Measurements from ENCODE around the gene CT45A2. TPM values are rescaled to one million over a fixed set of nuclear protein-coding genes. Genes with fewer than 3 reads are reported as not detected.
"Not testable (repeated sequence)": the region's sequence is repeated elsewhere in the genome, so short reads cannot be mapped to it uniquely, and the experiment has no call there.

The CT45A2 gene, protein sequence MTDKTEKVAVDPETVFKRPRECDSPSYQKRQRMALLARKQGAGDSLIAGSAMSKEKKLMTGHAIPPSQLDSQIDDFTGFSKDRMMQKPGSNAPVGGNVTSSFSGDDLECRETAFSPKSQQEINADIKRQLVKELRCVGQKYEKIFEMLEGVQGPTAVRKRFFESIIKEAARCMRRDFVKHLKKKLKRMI
- not detected for total RNA-seq

DNA sequence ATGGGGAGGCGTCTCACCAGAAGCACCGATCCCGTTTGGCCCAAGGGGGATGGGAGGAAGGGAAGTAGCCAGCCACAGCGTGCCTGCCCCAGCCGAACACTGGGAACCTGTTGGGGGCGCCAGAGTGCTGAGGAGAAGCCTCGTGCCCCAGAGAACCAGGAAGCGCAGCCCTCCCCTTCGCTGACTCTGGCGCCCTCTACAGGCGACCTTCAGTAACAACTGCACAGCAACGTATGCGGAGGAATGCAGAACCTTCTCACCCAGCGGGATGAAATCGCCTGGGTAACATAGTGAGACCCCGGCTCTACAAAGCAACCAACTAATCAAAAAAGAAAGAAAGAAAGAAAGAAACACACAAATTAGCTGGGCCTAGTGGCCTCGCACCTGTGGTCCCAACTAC lies at the start of gene CT45A2:
CT45A2 (minus strand) TSS at position 101 of the 400 bp plus-strand sequence. CDS start 3,747 bp downstream, outside the sequence.
- FAIRE-seq; DNase-seq (ENCODE audit: low spot score in 2 of 2): not testable (repeated sequence)

DNA sequence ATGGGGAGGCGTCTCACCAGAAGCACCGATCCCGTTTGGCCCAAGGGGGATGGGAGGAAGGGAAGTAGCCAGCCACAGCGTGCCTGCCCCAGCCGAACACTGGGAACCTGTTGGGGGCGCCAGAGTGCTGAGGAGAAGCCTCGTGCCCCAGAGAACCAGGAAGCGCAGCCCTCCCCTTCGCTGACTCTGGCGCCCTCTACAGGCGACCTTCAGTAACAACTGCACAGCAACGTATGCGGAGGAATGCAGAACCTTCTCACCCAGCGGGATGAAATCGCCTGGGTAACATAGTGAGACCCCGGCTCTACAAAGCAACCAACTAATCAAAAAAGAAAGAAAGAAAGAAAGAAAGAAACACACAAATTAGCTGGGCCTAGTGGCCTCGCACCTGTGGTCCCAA lies 34.6 kb upstream of the CT45A2 start, which contains the start of gene CT45A8:
CT45A8 (minus strand) TSS at position 101 of the 400 bp plus-strand sequence. CDS start 3,755 bp downstream, outside the sequence.
- DNase-seq (ENCODE audit: low spot score in 2 of 2); FAIRE-seq: not testable (repeated sequence)

DNA sequence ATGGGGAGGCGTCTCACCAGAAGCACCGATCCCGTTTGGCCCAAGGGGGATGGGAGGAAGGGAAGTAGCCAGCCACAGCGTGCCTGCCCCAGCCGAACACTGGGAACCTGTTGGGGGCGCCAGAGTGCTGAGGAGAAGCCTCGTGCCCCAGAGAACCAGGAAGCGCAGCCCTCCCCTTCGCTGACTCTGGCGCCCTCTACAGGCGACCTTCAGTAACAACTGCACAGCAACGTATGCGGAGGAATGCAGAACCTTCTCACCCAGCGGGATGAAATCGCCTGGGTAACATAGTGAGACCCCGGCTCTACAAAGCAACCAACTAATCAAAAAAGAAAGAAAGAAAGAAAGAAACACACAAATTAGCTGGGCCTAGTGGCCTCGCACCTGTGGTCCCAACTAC lies 17.4 kb upstream of the CT45A2 start, which contains the start of gene CT45A7:
CT45A7 (minus strand) TSS at position 101 of the 400 bp plus-strand sequence. CDS start 3,747 bp downstream, outside the sequence.
- not testable (repeated sequence) for FAIRE-seq; DNase-seq (ENCODE audit: low spot score in 2 of 2)

DNA sequence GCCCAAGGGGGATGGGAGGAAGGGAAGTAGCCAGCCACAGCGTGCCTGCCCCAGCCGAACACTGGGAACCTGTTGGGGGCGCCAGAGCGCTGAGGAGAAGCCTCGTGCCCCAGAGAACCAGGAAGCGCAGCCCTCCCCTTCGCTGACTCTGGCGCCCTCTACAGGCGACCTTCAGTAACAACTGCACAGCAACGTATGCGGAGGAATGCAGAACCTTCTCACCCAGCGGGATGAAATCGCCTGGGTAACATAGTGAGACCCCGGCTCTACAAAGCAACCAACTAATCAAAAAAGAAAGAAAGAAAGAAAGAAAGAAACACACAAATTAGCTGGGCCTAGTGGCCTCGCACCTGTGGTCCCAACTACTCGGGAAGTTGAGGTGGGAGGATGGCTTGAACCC lies 17.1 kb downstream of the CT45A2 start, which contains the start of gene CT45A6:
CT45A6 (minus strand) TSS at position 101 of the 400 bp plus-strand sequence. CDS start 3,794 bp downstream, outside the sequence.
- not testable (repeated sequence) for FAIRE-seq; DNase-seq (ENCODE audit: low spot score in 2 of 2)

DNA sequence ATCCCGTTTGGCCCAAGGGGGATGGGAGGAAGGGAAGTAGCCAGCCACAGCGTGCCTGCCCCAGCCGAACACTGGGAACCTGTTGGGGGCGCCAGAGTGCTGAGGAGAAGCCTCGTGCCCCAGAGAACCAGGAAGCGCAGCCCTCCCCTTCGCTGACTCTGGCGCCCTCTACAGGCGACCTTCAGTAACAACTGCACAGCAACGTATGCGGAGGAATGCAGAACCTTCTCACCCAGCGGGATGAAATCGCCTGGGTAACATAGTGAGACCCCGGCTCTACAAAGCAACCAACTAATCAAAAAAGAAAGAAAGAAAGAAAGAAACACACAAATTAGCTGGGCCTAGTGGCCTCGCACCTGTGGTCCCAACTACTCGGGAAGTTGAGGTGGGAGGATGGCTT lies 34.4 kb downstream of the CT45A2 start, which contains the start of gene CT45A5:
CT45A5 (minus strand) TSS at position 101 of the 400 bp plus-strand sequence. CDS start 3,774 bp downstream, outside the sequence.
- not testable (repeated sequence) for DNase-seq (ENCODE audit: low spot score in 2 of 2); FAIRE-seq

DNA sequence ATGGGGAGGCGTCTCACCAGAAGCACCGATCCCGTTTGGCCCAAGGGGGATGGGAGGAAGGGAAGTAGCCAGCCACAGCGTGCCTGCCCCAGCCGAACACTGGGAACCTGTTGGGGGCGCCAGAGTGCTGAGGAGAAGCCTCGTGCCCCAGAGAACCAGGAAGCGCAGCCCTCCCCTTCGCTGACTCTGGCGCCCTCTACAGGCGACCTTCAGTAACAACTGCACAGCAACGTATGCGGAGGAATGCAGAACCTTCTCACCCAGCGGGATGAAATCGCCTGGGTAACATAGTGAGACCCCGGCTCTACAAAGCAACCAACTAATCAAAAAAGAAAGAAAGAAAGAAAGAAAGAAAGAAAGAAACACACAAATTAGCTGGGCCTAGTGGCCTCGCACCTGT lies 51.7 kb downstream of the CT45A2 start, which contains the start of gene CT45A3:
CT45A3 (minus strand) TSS at position 101 of the 400 bp plus-strand sequence. CDS start 3,747 bp downstream, outside the sequence.
- not testable (repeated sequence) for DNase-seq (ENCODE audit: low spot score in 2 of 2); FAIRE-seq

Other genes starting within 250 kb of the CT45A2 start
- not detected for gene CT45A1, start 106.4 kb downstream of the CT45A2 start, total RNA-seq
- gene CT45A3, start 51.8 kb downstream of the CT45A2 start, total RNA-seq, result not detected
- not detected for gene CT45A5, start 34.5 kb downstream of the CT45A2 start, total RNA-seq
- gene CT45A6, start 17.2 kb downstream of the CT45A2 start, total RNA-seq, result not detected
- not detected for gene CT45A7, start 17.3 kb upstream of the CT45A2 start, total RNA-seq
- gene CT45A8, start 34.5 kb upstream of the CT45A2 start, total RNA-seq, result not detected
- gene CT45A9, start 51.8 kb upstream of the CT45A2 start, total RNA-seq, result not detected
- gene CT45A10, start 73.4 kb upstream of the CT45A2 start, total RNA-seq, result not detected
- gene SAGE1, start 73.7 kb upstream of the CT45A2 start, total RNA-seq, result not detected
- gene MMGT1, start 154.0 kb upstream of the CT45A2 start, total RNA-seq, result 14.3 TPM
- gene SLC9A6, start 165.4 kb upstream of the CT45A2 start, total RNA-seq, result 160 TPM

Data from frontal cortex (tissue), 4 donors.